GM12865 (cell line): Measurements from ENCODE around the gene KCNB1.

Experiments
- DNase-seq: peaks from one replicate; pipeline ENCODE4 v3.0.0; 2010; ENCODE audit warnings: low read depth
- H3K4me3 ChIP-seq: 2 replicates; pipeline ENCODE4 v1.5.1; 2011; ENCODE audit warnings: mild to moderate bottlenecking, low read depth, low read length, control low read depth
- TF ChIP-seq, protein P1 (sequence below): IDR thresholded peaks from 2 replicates; pipeline ENCODE4 v1.5.1; 2011; ENCODE audit warnings: low read length, control low read depth, low read depth, inconsistent platforms; ENCODE audit not compliant: insufficient read depth; ENCODE audit errors: missing control alignments

KCNB1 gene

DNA sequence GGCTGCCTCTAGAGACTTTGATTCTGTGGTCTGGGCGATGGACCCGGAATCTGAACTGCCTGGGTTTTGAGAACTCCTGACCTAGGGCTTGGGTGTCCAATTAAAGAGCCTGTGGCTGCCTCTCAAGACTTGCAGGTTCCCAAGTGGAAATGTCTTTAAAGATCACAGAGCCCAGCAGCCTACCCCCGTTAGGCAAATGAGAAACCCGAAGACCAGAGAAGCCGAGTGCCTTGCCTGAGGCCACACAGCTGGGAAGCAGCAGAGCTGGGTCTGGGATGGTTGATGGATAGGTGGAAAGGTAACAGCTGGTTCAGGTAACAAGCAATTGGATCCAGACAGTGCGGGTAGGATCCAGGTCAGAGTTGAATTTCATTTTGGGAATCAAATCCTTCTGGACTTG is 25.8 kb downstream of the KCNB1 start:
- no peak for DNase-seq
- H3K4me3 ChIP-seq: no peak overlapping the region
- TF ChIP-seq, protein P1, sequence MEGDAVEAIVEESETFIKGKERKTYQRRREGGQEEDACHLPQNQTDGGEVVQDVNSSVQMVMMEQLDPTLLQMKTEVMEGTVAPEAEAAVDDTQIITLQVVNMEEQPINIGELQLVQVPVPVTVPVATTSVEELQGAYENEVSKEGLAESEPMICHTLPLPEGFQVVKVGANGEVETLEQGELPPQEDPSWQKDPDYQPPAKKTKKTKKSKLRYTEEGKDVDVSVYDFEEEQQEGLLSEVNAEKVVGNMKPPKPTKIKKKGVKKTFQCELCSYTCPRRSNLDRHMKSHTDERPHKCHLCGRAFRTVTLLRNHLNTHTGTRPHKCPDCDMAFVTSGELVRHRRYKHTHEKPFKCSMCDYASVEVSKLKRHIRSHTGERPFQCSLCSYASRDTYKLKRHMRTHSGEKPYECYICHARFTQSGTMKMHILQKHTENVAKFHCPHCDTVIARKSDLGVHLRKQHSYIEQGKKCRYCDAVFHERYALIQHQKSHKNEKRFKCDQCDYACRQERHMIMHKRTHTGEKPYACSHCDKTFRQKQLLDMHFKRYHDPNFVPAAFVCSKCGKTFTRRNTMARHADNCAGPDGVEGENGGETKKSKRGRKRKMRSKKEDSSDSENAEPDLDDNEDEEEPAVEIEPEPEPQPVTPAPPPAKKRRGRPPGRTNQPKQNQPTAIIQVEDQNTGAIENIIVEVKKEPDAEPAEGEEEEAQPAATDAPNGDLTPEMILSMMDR: no peak

DNA sequence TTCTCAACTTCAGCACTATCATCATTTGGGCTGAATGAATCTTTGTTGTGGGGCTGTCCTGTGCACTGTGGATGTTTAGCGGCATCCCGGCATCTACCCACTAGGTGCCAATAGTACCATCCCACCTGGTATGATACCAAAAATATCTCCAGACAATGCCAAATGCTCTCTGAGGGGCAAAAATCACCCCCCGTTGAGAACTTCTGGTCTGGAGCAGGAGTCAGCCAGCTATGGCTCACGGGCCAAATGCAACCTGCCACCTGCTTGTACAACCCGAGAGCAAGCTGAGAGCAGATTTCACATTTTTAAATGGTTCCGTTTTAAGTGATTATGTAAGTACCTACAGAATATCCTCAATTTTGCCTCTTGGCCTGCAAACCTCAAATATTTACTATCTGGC is 26.8 kb downstream of the KCNB1 start:
- no peak for DNase-seq
- no peak overlapping the region for H3K4me3 ChIP-seq
- TF ChIP-seq, protein P1: no peak

DNA sequence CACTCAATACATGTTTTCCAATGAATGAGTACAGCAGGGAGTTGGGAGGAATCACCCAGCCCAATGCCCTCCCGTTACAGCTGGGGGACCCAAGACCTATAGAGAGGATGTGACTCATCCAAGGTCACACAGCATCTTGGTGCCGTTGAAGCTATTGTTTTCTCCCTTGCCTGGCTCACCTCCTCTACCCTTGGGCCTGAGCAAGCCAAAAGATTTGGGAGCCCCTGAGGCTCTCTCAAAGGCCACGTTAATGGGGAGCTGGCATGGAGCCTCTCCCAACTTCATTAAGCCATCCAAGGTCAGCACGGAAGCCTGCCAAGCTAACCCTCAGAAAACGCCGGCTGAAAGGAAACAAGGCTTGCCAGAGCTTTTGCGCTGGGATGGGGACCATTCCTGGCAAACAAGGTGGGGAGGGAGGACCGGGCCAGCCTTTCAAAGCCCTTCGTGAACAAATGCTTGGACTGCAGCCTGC is 30.4 kb downstream of the KCNB1 start:
- TF ChIP-seq, protein P1: no peak
- no peak for DNase-seq

GRCh38 chr20:49450281-49450721 is 32.2 kb downstream of the KCNB1 start:
- no peak overlapping the region for H3K4me3 ChIP-seq
- TF ChIP-seq, protein P1: no peak
- no peak for DNase-seq

More for the DNA sequence above, 30.4 kb downstream of the KCNB1 start:
- H3K4me3 ChIP-seq: no peak overlapping the region

DNA sequence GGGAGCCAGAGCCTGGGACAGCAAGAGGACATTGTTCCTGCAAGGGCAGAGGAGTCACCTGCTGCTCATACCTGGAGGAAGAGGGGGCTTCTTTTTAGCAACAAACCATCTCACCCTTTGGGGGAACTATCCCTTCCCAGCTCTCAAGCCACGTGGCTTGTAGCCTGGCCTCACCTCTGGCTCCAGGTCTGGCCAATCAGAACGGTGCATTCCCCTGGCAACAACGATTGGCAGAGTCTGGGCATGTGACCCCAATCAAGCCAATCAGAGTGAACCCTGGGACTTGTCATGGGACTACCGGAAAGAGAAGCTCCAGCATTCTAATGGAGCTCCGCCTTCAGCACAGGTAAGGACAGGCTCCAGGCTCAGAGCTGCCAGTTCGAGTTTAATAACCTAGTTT is 33.6 kb downstream of the KCNB1 start:
- DNase-seq: no peak
- no peak overlapping the region for H3K4me3 ChIP-seq
- TF ChIP-seq, protein P1: no peak

- TF ChIP-seq, protein P1: no peak
- DNase-seq: no peak
- H3K4me3 ChIP-seq: no peak overlapping the region
Observed at GRCh38 chr20:49447946-49448809, 34.3 kb downstream of the KCNB1 start.
